ENCODE results near the gene HOOK1.

GRCh38 chr1:59819566-59820438, 5.1 kb downstream of the HOOK1 start:
- TF ChIP-seq MYC (IDR thresholded peaks at IDR 0.05; ENCODE audit: low read depth, low read length) (no peak), CTCF (IDR thresholded peaks at IDR 0.05; ENCODE audit: extremely low read depth in 1 of 2, insufficient read depth in 1 of 2, low read depth in 1 of 2, low read length in 2 of 2) (no peak), JUN (IDR thresholded peaks at IDR 0.05; ENCODE audit: borderline replicate concordance, insufficient read depth, insufficient read length, low read depth) (no peak), MAX (IDR thresholded peaks at IDR 0.05; ENCODE audit: insufficient read depth, insufficient read length) (no peak)

Measured in endothelial cell of umbilical vein (primary cell).